Measurements from ENCODE around the gene PLEKHJ1. TPM values are rescaled to one million over a fixed set of nuclear protein-coding genes. Genes with fewer than 3 reads are reported as not detected.
"Not testable (repeated sequence)": the region's sequence is repeated elsewhere in the genome, so short reads cannot be mapped to it uniquely, and the experiment has no call there.

Gene PLEKHJ1
- total RNA-seq, 4 donors from 2014 or later, result 50.1 to 72.4 (median 61.6) TPM

- intact Hi-C loops (cut with DNase I; ENCODE audit: low total_unique reads) (no loop called here), in situ Hi-C loops (cut with MboI; ENCODE audit: low sequenced_read_pairs in 4 of 4) (no loop called here)
- Histone ChIP-seq H3K27ac (no peak overlapping the region), H3K9me3 (no peaks in the 10 kb centered on the region), H3K27me3 (no peaks in the 10 kb centered on the region), H3K4me1 (no peaks in the 10 kb centered on the region), H3K4me3 (no peak overlapping the region), H3K36me3 (peaks cover 0 to 29% of the 10 kb centered on the region in 2 donors)
- ATAC-seq (no peak), DNase-seq (no peak)
- TF ChIP-seq CTCF (IDR thresholded peaks at IDR 0.05 in 4 of 5, conservative IDR thresholded peaks at IDR 0.05 in 1 of 5) (no peak), POLR2A (IDR thresholded peaks at IDR 0.05) (no peak)
These were observed 34.5 kb downstream of the PLEKHJ1 start for GRCh38 chr19:2201473-2202148.

GRCh38 chr19:2200624-2201294 lies 35.4 kb downstream of the PLEKHJ1 start:
- H3K27ac ChIP-seq; DNase-seq; intact Hi-C loops (cut with DNase I; ENCODE audit: low total_unique reads); H3K27me3 ChIP-seq; H3K4me3 ChIP-seq; ATAC-seq; H3K4me1 ChIP-seq; H3K9me3 ChIP-seq; in situ Hi-C loops (cut with MboI; ENCODE audit: low sequenced_read_pairs in 4 of 4): not testable (repeated sequence)
- peaks cover 0 to 25% of the 10 kb centered on the region in 2 donors for H3K36me3 ChIP-seq

- in situ Hi-C loops (cut with MboI; ENCODE audit: low sequenced_read_pairs in 4 of 4) (no loop called here), intact Hi-C loops (cut with DNase I; ENCODE audit: low total_unique reads) (no loop called here)
- ATAC-seq, result no peak
- no peak for DNase-seq
- H3K27ac ChIP-seq, result no peak overlapping the region
- TF ChIP-seq CTCF (IDR thresholded peaks at IDR 0.05 in 4 of 5, conservative IDR thresholded peaks at IDR 0.05 in 1 of 5), result no peak
- TF ChIP-seq POLR2A (IDR thresholded peaks at IDR 0.05), result no peak
- H3K4me3 ChIP-seq, result no peak overlapping the region
- H3K36me3 ChIP-seq, result peaks cover 0 to 25% of the 10 kb centered on the region in 2 donors
- no peaks in the 10 kb centered on the region for H3K9me3 ChIP-seq
- no peaks in the 10 kb centered on the region for H3K4me1 ChIP-seq
- no peaks in the 10 kb centered on the region for H3K27me3 ChIP-seq
These were observed 36.1 kb downstream of the PLEKHJ1 start for GRCh38 chr19:2199861-2200623.

GRCh38 chr19:2199215-2199614 lies 36.9 kb downstream of the PLEKHJ1 start:
- Histone ChIP-seq H3K4me1 (no peaks in the 10 kb centered on the region), H3K27me3 (no peaks in the 10 kb centered on the region), H3K4me3 (no peak overlapping the region), H3K27ac (no peak overlapping the region), H3K9me3 (no peaks in the 10 kb centered on the region), H3K36me3 (peaks cover 0 to 29% of the 10 kb centered on the region in 2 donors)
- in situ Hi-C loops (cut with MboI; ENCODE audit: low sequenced_read_pairs in 4 of 4) (no loop called here), intact Hi-C loops (cut with DNase I; ENCODE audit: low total_unique reads) (no loop called here)
- no peak for ATAC-seq
- DNase-seq, result no peak
- TF ChIP-seq CTCF (IDR thresholded peaks at IDR 0.05 in 4 of 5, conservative IDR thresholded peaks at IDR 0.05 in 1 of 5) (no peak), POLR2A (IDR thresholded peaks at IDR 0.05) (no peak)

- in situ Hi-C loops (cut with MboI; ENCODE audit: low sequenced_read_pairs in 4 of 4), result no loop called here
- TF ChIP-seq POLR2A (IDR thresholded peaks at IDR 0.05) (no peak), CTCF (IDR thresholded peaks at IDR 0.05 in 4 of 5, conservative IDR thresholded peaks at IDR 0.05 in 1 of 5) (no peak)
- H3K27me3 ChIP-seq, result no peaks in the 10 kb centered on the region
- no peak overlapping the region for H3K27ac ChIP-seq
- no peaks in the 10 kb centered on the region for H3K9me3 ChIP-seq
- DNase-seq (no peak), ATAC-seq (no peak)
- peaks cover 0 to 29% of the 10 kb centered on the region in 2 donors for H3K36me3 ChIP-seq
- no peak overlapping the region for H3K4me3 ChIP-seq
- intact Hi-C loops (cut with DNase I; ENCODE audit: low total_unique reads), result no loop called here
- H3K4me1 ChIP-seq, result no peaks in the 10 kb centered on the region
These were observed 37.8 kb downstream of the PLEKHJ1 start for GRCh38 chr19:2198317-2198716.
